ENCODE measurements around the gene PNKP.
A peak's percentile ranks its signal among the peaks of the same experiment; 100 is the strongest.

The PNKP gene

GRCh38 chr19:49866933-49867782 is at the start of gene PNKP:
Gene PNKP (minus strand): TSS chr19:49867576. CDS start chr19:49867204, 372 bp downstream.
- peaks cover 30% of the 10 kb centered on the region for H3K4me1 ChIP-seq (ENCODE audit: control insufficient read depth, insufficient read depth, low read length)
- ChIA-PET POLR2A (interaction anchor here (0.6 to 8.2 kb wide), 10 partner anchors 10 to 1248 kb away, joined by 3 to 128 read pairs (median 6); partner anchors contain the start of genes AKT1S1, AP2A1, ATF5 and FUZ), CTCF (interaction anchor here (0.6 to 1.3 kb wide), 3 partner anchors 14 to 183 kb away, joined by 3 to 5 read pairs (median 4); no protein-coding TSS in a partner anchor)
- peak within 1 kb of the TSS; percentile 65 for H3K27ac ChIP-seq (ENCODE audit: extremely low read depth, low read depth, low read length)
- H3K36me3 ChIP-seq (ENCODE audit: control insufficient read depth in 2 of 2, insufficient read depth in 1 of 2, low read length in 2 of 2), result peaks cover 6 to 42% of the 10 kb centered on the region in 2 experiments; a peak in 2 of 3 replicates
- H3K4me3 ChIP-seq (ENCODE audit: low read depth, low read length), result peak within 1 kb of the TSS; percentile 85
- H3K9me3 ChIP-seq (ENCODE audit: control insufficient read depth, insufficient read depth, low read depth, low read length), result no peaks in the 10 kb centered on the region
- TF ChIP-seq ZBTB6 (tag by site-specific recombination; IDR thresholded peaks at IDR 0.05) (peak; percentile 97), ZIC2 (tag by site-specific recombination; IDR thresholded peaks at IDR 0.05) (peak; percentile 18; the same call in 1 of the 2 replicates), KLF7 (tag by site-specific recombination; IDR thresholded peaks at IDR 0.05; ENCODE audit: borderline replicate concordance) (peak; percentile 63; the same call in 1 of the 2 replicates), ZNF302 (tag by site-specific recombination; IDR thresholded peaks at IDR 0.05; ENCODE audit: low read depth) (no peak), ZNF175 (tag by site-specific recombination; IDR thresholded peaks at IDR 0.05) (no peak), BCL11B (tag by site-specific recombination; IDR thresholded peaks at IDR 0.05; ENCODE audit: low read depth) (peak; percentile 76), ZNF501 (tag by site-specific recombination; IDR thresholded peaks at IDR 0.05) (peak; percentile 78; the same call in 1 of the 2 replicates), ZNF426 (tag by site-specific recombination; IDR thresholded peaks at IDR 0.05) (no peak), ZBTB7A (tag by site-specific recombination; IDR thresholded peaks at IDR 0.05; ENCODE audit: low read depth) (peak; percentile 72; the same call in 1 of the 2 replicates), ZBTB21 (tag by site-specific recombination; IDR thresholded peaks at IDR 0.05) (no peak; the same call in 1 of the 2 replicates), PRDM1 (tag by site-specific recombination; IDR thresholded peaks at IDR 0.05) (no peak), ZFP37 (tag by site-specific recombination; IDR thresholded peaks at IDR 0.05) (no peak), KLF9 (tag by site-specific recombination; IDR thresholded peaks at IDR 0.05; ENCODE audit: low read depth) (peak; percentile 100), ZNF174 (tag by site-specific recombination; IDR thresholded peaks at IDR 0.05) (no peak), ZNF664 (tag by site-specific recombination; IDR thresholded peaks at IDR 0.05) (no peak), OSR2 (tag by site-specific recombination; IDR thresholded peaks at IDR 0.05) (no peak), SP7 (tag by site-specific recombination; IDR thresholded peaks at IDR 0.05) (peak; percentile 88), ZNF223 (tag by site-specific recombination; IDR thresholded peaks at IDR 0.05) (no peak), ZNF473 (tag by site-specific recombination; IDR thresholded peaks at IDR 0.05) (no peak), ZNF707 (tag by site-specific recombination; IDR thresholded peaks at IDR 0.05) (no peak), YY1 (tag by site-specific recombination; IDR thresholded peaks at IDR 0.05) (no peak), ZNF548 (tag by site-specific recombination; IDR thresholded peaks at IDR 0.05) (no peak), ZNF600 (tag by site-specific recombination; IDR thresholded peaks at IDR 0.05) (peak; percentile 83), ZNF391 (tag by site-specific recombination; IDR thresholded peaks at IDR 0.05; ENCODE audit: borderline replicate concordance, low read depth) (0 out of 2 replicates have a peak, but pooled peaks have one; percentile 64), ZFHX2 (tag by site-specific recombination; conservative IDR thresholded peaks at IDR 0.05) (peak; percentile 95), ZNF404 (tag by site-specific recombination; IDR thresholded peaks at IDR 0.05) (no peak), ZNF114 (tag by site-specific recombination; IDR thresholded peaks at IDR 0.05) (no peak)
- TF ChIP-seq, protein P1, sequence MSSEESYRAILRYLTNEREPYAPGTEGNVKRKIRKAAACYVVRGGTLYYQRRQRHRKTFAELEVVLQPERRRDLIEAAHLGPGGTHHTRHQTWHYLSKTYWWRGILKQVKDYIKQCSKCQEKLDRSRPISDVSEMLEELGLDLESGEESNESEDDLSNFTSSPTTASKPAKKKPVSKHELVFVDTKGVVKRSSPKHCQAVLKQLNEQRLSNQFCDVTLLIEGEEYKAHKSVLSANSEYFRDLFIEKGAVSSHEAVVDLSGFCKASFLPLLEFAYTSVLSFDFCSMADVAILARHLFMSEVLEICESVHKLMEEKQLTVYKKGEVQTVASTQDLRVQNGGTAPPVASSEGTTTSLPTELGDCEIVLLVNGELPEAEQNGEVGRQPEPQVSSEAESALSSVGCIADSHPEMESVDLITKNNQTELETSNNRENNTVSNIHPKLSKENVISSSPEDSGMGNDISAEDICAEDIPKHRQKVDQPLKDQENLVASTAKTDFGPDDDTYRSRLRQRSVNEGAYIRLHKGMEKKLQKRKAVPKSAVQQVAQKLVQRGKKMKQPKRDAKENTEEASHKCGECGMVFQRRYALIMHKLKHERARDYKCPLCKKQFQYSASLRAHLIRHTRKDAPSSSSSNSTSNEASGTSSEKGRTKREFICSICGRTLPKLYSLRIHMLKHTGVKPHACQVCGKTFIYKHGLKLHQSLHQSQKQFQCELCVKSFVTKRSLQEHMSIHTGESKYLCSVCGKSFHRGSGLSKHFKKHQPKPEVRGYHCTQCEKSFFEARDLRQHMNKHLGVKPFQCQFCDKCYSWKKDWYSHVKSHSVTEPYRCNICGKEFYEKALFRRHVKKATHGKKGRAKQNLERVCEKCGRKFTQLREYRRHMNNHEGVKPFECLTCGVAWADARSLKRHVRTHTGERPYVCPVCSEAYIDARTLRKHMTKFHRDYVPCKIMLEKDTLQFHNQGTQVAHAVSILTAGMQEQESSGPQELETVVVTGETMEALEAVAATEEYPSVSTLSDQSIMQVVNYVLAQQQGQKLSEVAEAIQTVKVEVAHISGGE (tag by site-specific recombination; conservative IDR thresholded peaks at IDR 0.05; ENCODE audit: low read depth), result peak; percentile 98
- TF ChIP-seq, protein P2, sequence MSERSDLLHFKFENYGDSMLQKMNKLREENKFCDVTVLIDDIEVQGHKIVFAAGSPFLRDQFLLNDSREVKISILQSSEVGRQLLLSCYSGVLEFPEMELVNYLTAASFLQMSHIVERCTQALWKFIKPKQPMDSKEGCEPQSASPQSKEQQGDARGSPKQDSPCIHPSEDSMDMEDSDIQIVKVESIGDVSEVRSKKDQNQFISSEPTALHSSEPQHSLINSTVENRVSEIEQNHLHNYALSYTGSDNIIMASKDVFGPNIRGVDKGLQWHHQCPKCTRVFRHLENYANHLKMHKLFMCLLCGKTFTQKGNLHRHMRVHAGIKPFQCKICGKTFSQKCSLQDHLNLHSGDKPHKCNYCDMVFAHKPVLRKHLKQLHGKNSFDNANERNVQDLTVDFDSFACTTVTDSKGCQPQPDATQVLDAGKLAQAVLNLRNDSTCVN (tag by site-specific recombination; optimal IDR thresholded peaks at IDR 0.05), result peak; percentile 60

Data from HEK293 (cell line).